Lower leg skin (tissue), 3 donors: Measurements from ENCODE around the gene NOP56.

Experiments
- CTCF ChIP-seq, 3 donors: fragments of 450-650 bp; IDR thresholded peaks; one replicate each; pipeline ENCODE4 v1.5.1; 2016; ENCODE audit warnings: antibody characterized with exemption in 3 of 3, mild to moderate bottlenecking in 3 of 3, moderate library complexity in 2 of 3
- POLR2A ChIP-seq, 2 donors: fragments of 450-650 bp; IDR thresholded peaks; one replicate each; pipeline ENCODE4 v1.6.1; 2016 to 2017; ENCODE audit warnings: antibody characterized with exemption in 2 of 2, mild to moderate bottlenecking in 1 of 2, moderate library complexity in 1 of 2

GRCh38 chr20:2602746-2603145 lies 49.7 kb upstream of the NOP56 start:
- TF ChIP-seq CTCF (IDR thresholded peaks at IDR 0.05): no peak
- no peak for TF ChIP-seq POLR2A (IDR thresholded peaks at IDR 0.05)
